Right atrium auricular region (tissue), 2 donors: ENCODE data around the gene CNPY1. TPM values are rescaled to one million over a fixed set of nuclear protein-coding genes. Genes with fewer than 3 reads are reported as not detected.

Source experiments
- DNase-seq: peaks from one replicate; pipeline ENCODE4 v3.0.0-alpha.2; 2019; ENCODE audit warnings: low spot score
- H3K27ac ChIP-seq, 2 donors: fragments of 200-600 bp; sonication (generic); 1 replicate in 1 of 2; 2 replicates in 1 of 2; pipeline ENCODE4 v1.5.1; 2016 to 2019
- H3K27me3 ChIP-seq, 2 donors: fragments of 200-600 bp; sonication (generic); one replicate each; pipeline versions ENCODE4 v1.5.1 to v1.6.0; 2017 to 2019
- H3K36me3 ChIP-seq: fragments of 200-600 bp; sonication (generic); one replicate; pipeline ENCODE4 v1.5.1; 2016
- H3K4me1 ChIP-seq, 2 donors: fragments of 200-600 bp; sonication (generic); one replicate each; pipeline versions ENCODE4 v1.5.1 to v1.6.0; 2017 to 2019
- H3K4me3 ChIP-seq, 2 donors: fragments of 200-600 bp; sonication (generic); 1 replicate in 1 of 2; 2 replicates in 1 of 2; pipeline ENCODE4 v1.5.1; 2017 to 2019; ENCODE audit warnings: mild to moderate bottlenecking in 1 of 2, moderate library complexity in 1 of 2
- H3K9me3 ChIP-seq, 2 donors: fragments of 200-600 bp; sonication (generic); one replicate each; pipeline ENCODE4 v1.5.1; 2019
- total RNA-seq, 2 donors: library from RNA; depleted of rRNA; stranded (reverse); fragments of >200 nt; gene quantifications; one replicate each; pipeline ENCODE4 v1.1.0, GENCODE V29; 2016
- TF ChIP-seq, protein P1 (sequence below), 2 donors: fragments of 200-600 bp; sonication (generic); IDR thresholded peaks; one replicate each; pipeline ENCODE4 v1.5.1; 2019; ENCODE audit warnings: antibody characterized with exemption in 2 of 2

The CNPY1 gene
- total RNA-seq, 2 donors from 2014 or later: not detected

DNA sequence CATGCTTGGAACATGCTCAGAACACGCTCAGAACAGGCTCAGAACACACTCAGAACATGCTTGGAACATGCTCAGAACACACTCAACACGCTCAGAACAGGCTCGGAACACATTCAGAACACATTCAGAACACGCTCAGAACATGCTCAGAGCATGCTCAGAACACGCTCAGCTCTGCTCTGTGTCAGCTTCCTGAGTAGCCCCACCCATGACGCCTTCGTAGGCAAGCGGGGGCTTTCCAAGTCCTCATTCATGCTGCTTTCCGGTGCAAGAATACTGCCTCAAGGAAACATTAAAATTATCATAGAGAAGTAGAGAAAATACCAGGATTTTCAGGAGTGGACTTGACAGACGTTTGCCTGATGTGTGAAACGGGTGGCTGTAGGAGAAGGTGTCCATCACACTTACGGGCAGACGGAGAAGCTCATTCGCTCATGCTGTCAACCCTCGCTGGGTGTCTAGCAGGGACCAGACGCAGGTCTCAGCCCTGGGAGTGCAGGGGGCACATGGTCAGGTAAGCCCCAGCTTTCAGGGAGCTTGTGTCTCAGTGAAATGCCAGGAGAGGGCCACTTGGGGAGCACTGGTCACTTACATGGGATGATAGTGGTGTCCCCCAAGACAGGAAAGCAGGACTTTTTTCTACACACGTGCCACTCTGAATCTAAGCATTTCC is 63.7 kb downstream of the CNPY1 start:
- no peaks in the 10 kb centered on the region for H3K9me3 ChIP-seq
- H3K36me3 ChIP-seq: no peaks in the 10 kb centered on the region
- DNase-seq: no peak
- no peak overlapping the region for H3K27ac ChIP-seq
- TF ChIP-seq, protein P1, sequence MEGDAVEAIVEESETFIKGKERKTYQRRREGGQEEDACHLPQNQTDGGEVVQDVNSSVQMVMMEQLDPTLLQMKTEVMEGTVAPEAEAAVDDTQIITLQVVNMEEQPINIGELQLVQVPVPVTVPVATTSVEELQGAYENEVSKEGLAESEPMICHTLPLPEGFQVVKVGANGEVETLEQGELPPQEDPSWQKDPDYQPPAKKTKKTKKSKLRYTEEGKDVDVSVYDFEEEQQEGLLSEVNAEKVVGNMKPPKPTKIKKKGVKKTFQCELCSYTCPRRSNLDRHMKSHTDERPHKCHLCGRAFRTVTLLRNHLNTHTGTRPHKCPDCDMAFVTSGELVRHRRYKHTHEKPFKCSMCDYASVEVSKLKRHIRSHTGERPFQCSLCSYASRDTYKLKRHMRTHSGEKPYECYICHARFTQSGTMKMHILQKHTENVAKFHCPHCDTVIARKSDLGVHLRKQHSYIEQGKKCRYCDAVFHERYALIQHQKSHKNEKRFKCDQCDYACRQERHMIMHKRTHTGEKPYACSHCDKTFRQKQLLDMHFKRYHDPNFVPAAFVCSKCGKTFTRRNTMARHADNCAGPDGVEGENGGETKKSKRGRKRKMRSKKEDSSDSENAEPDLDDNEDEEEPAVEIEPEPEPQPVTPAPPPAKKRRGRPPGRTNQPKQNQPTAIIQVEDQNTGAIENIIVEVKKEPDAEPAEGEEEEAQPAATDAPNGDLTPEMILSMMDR (IDR thresholded peaks at IDR 0.05): no peak
- no peaks in the 10 kb centered on the region for H3K4me1 ChIP-seq
- no peaks in the 10 kb centered on the region for H3K27me3 ChIP-seq
- H3K4me3 ChIP-seq: no peak overlapping the region

DNA sequence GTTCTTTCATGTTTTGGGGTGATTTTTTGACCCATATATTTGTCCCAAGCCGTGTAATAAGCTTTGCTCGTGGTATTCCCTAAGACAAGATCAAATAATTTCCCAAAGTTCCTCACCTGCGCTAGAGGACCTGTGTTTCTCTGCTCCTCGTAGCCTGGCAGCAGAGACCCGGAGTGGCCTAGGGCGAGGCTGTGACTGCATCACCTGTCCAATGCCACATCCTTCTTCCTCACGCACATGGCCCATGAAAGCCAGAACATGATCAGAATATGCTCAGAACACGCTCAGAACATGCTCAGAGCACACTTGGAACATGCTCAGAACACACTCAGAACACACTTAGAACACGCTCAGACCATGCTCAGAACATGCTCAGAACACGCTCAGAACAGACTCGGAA is 64.6 kb downstream of the CNPY1 start:
- Histone ChIP-seq H3K4me1 (no peaks in the 10 kb centered on the region), H3K27ac (no peak overlapping the region), H3K36me3 (no peaks in the 10 kb centered on the region), H3K9me3 (no peaks in the 10 kb centered on the region), H3K4me3 (no peak overlapping the region), H3K27me3 (no peaks in the 10 kb centered on the region)
- no peak for DNase-seq
- TF ChIP-seq, protein P1 (IDR thresholded peaks at IDR 0.05): no peak

DNA sequence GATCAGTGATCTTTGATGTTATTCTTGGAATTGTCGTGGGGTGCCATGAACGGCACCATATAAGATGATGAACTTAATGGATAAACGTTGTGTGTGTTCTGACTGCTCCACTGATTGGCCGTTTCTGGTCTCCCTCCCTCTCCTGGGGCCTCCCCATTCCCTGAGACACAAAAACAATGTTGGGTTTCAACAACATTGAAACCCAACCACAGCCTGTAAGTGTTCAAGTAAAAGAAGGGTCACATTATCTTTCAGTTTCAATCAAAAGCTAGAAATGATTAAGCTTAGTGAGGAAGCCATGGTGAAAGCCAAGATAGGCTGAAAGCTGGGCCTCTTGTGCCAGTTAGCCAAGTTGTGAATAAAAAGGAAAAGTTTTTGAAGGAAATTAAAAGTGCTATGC is 68.9 kb downstream of the CNPY1 start:
- peaks cover 0 to 5% of the 10 kb centered on the region in 2 donors for H3K9me3 ChIP-seq
- DNase-seq: no peak
- no peak overlapping the region for H3K4me3 ChIP-seq
- no peaks in the 10 kb centered on the region for H3K36me3 ChIP-seq
- peaks cover 0 to 6% of the 10 kb centered on the region in 2 donors for H3K27me3 ChIP-seq
- H3K4me1 ChIP-seq: no peaks in the 10 kb centered on the region
- no peak overlapping the region for H3K27ac ChIP-seq
- TF ChIP-seq, protein P1 (IDR thresholded peaks at IDR 0.05): no peak

DNA sequence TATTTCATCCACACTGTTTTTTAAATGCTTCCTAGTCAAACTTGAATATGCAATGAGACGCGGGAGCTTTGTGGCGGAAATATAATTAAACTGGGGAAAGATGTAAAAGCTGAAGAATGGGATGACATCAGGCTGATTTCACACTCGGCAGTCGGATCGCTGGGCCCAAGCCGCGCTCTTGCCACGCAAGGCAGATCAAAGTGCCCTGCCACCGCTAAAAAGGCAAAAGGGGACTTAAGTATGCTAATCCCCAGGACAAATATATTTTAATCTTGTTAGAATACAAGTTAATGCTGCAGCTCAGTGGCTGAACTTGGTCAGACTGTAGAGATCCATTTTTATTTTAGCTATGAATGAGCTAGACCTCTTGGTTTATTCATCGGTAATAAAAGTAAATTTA is 74.6 kb downstream of the CNPY1 start:
- Histone ChIP-seq H3K27ac (no peak overlapping the region), H3K36me3 (no peaks in the 10 kb centered on the region), H3K27me3 (peaks cover 37 to 56% of the 10 kb centered on the region in 2 donors), H3K4me3 (no peak overlapping the region), H3K4me1 (peaks cover 0 to 19% of the 10 kb centered on the region in 2 donors), H3K9me3 (peaks cover 0 to 5% of the 10 kb centered on the region in 2 donors)
- no peak for DNase-seq
- TF ChIP-seq, protein P1 (IDR thresholded peaks at IDR 0.05): no peak

DNA sequence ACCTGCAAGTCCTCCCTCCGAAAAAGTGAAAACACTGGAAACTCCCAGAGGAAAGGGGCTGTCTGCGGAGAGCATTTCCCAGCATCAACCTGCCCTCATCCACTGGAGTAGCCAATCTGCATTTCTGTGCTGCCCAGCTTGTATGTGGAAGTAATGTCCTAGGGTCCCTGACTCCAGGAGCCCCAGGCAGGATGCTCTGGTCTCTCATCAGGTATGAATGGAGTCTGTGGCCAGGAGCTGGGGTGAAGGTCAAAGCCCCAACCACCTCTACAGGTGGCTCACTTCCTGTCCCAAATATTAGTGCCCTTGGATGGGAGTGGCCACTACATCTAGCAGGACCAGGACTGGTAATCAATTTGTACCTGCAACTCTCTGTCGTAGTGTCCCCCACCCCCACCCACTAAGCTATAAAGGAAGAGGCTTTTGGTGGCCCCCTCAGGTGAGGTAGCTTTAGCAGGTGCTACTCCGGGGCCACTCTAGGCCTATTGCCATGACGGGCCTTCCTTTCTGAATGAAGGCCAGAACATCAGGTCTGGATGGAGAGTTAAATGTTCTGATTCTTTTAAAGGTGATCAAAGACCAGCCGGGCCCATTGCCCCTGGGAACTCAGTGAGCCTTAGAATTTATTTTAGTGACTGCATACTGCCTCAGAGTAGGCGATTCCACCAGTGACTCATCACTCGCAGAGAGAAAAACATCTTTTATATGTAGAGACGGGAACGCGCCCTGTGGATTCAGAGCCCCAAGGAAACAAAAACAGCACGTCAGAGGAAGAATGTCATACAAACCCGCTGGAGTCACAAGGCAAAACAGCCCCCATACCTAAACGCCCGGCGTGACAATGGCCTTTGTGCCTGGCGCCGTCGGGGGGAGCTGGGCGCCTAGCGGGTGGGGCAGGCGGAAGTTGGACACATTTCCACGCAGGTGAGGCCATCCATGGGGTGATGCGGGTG is 75.4 kb downstream of the CNPY1 start:
- Histone ChIP-seq H3K27me3 (peaks cover 44 to 64% of the 10 kb centered on the region in 2 donors), H3K9me3 (peaks cover 0 to 5% of the 10 kb centered on the region in 2 donors), H3K36me3 (no peaks in the 10 kb centered on the region), H3K4me3 (no peak overlapping the region), H3K4me1 (peaks cover 0 to 27% of the 10 kb centered on the region in 2 donors), H3K27ac (no peak overlapping the region)
- DNase-seq: no peak
- TF ChIP-seq, protein P1 (IDR thresholded peaks at IDR 0.05): no peak
